K562 (cell line): Measurements from ENCODE around the gene TMCO2. TPM values are rescaled to one million over a fixed set of nuclear protein-coding genes. Genes with fewer than 3 reads are reported as not detected.

Source experiments
- ATAC-seq: fragments of 200-7000 bp; cut with Tn5 transposase; 3 replicates; pipeline ENCODE4 v1.9.1; 2020; ENCODE audit warnings: moderate library complexity
- BruUV-seq: library from RNA; stranded (reverse); fragments of 400-500 nt; replicated peaks from 2 replicates; lab custom pipeline; 2021; lab: Mats Ljungman, UMichigan
- CTCF ChIA-PET: fragments of 300-600 bp; formaldehyde crosslinking; extraction: SDS; loops from one replicate; lab custom pipeline; 2021; ENCODE audit warnings: low intra/inter-chr PET ratio; lab: Yijun Ruan, JAX
- POLR2A ChIA-PET: fragments of 300-600, 350-650 bp; sonication (Branson Sonifier 250); formaldehyde crosslinking; extraction: SDS; loops from one replicate; lab custom pipeline; 2021; ENCODE audit warnings: antibody characterized with exemption, inconsistent platforms; lab: Yijun Ruan, JAX
- DNase-seq, 4 experiments: peaks; one replicate each; pipeline versions ENCODE4 v3.0.0 to v3.0.0-alpha.2; 2011 to 2018; ENCODE audit warnings: low spot score in 3 of 4, mixed read lengths in 3 of 4; ENCODE audit errors: extremely low read depth in 1 of 4
- FAIRE-seq: peaks from 2 replicates; lab custom pipeline; 2011; peaks lifted over from hg19 to GRCh38; lab: Jason Lieb, UNC
- H2AFZ ChIP-seq: 2 replicates; pipeline ENCODE4 v1.6.0; 2011; ENCODE audit warnings: low read depth, low read length, control low read depth, inconsistent platforms
- H3K27ac ChIP-seq: fragments of 200-600 bp; 3 replicates; pipeline ENCODE4 v1.8.0; 2011; ENCODE audit warnings: low read depth, mild to moderate bottlenecking, control low read depth, inconsistent platforms, low read length, moderate library complexity, mixed read lengths; ENCODE audit errors: extremely low read depth
- H3K27me3 ChIP-seq, 2 experiments: fragments of 300-600 bp in 1 of 2; 2 replicates in 1 of 2; 3 replicates in 1 of 2; pipeline versions ENCODE4 v1.6.0 to v1.8.0; 2011; ENCODE audit warnings: inconsistent platforms in 2 of 2, low read length in 2 of 2, mild to moderate bottlenecking in 1 of 2, mixed read lengths in 1 of 2, moderate library complexity in 1 of 2; ENCODE audit not compliant: control insufficient read depth in 2 of 2, insufficient read depth in 2 of 2
- H3K36me3 ChIP-seq: fragments of 300-600 bp; 3 replicates; pipeline ENCODE4 v1.8.0; 2011; ENCODE audit warnings: mild to moderate bottlenecking, low read length, inconsistent platforms; ENCODE audit not compliant: control insufficient read depth, insufficient read depth
- H3K4me1 ChIP-seq, 2 experiments: fragments of 200-600 bp in 1 of 2; replicated peaks in 1 of 2; 2 replicates in 1 of 2; 3 replicates in 1 of 2; pipeline versions ENCODE4 v1.5.1 to v1.8.0; 2011; ENCODE audit warnings: inconsistent platforms in 2 of 2, low read length in 2 of 2, mild to moderate bottlenecking in 1 of 2, mixed read lengths in 1 of 2, moderate library complexity in 1 of 2; ENCODE audit not compliant: control insufficient read depth in 2 of 2, insufficient read depth in 2 of 2
- H3K4me2 ChIP-seq: 2 replicates; pipeline ENCODE4 v1.6.1; 2011; ENCODE audit warnings: low read length, control low read depth, inconsistent platforms, mixed read lengths; ENCODE audit not compliant: insufficient read depth
- H3K4me3 ChIP-seq: fragments of 200-600 bp; sonication (generic), shearing (Covaris generic); 2 replicates; pipeline ENCODE4 v1.5.1; 2016; ENCODE audit warnings: control low read depth, inconsistent platforms
- H3K79me2 ChIP-seq: fragments of 200-600 bp; 3 replicates; pipeline ENCODE4 v1.8.0; 2011; ENCODE audit warnings: low read length, inconsistent platforms; ENCODE audit not compliant: control insufficient read depth, insufficient read depth
- H3K9ac ChIP-seq, 2 experiments: 2 replicates each; pipeline versions ENCODE4 v1.6.0 to v1.6.1; 2011; ENCODE audit warnings: low read depth in 2 of 2, low read length in 2 of 2, control low read depth in 1 of 2, inconsistent platforms in 1 of 2, mild to moderate bottlenecking in 1 of 2, mixed read lengths in 1 of 2; ENCODE audit not compliant: insufficient read depth in 1 of 2
- H3K9me1 ChIP-seq: one replicate; pipeline ENCODE4 v1.6.0; 2011; ENCODE audit warnings: inconsistent platforms, mild to moderate bottlenecking, low read length, moderate library complexity; ENCODE audit not compliant: control insufficient read depth, insufficient read depth
- H3K9me3 ChIP-seq: replicated peaks from 2 replicates; pipeline ENCODE4 v1.5.1; 2011; ENCODE audit warnings: low read depth, low read length, inconsistent platforms; ENCODE audit not compliant: control insufficient read depth, insufficient read depth
- H4K20me1 ChIP-seq: replicated peaks from 2 replicates; pipeline ENCODE4 v1.6.1; 2011; ENCODE audit warnings: low read length, inconsistent platforms, mixed read lengths; ENCODE audit not compliant: control insufficient read depth, insufficient read depth
- FOXA3 ChIP-seq, 2 experiments: fragments of 450-650 bp in 1 of 2; sonication (generic) in 1 of 2; formaldehyde crosslinking; IDR thresholded peaks in 1 of 2; conservative IDR thresholded peaks in 1 of 2; 2 replicates each; pipeline versions ENCODE4 v1.4.0 to v1.8.0; 2020 to 2022; ENCODE audit warnings: mild to moderate bottlenecking in 2 of 2, missing genetic modification reagents in 1 of 2
- PML ChIP-seq: IDR thresholded peaks from 2 replicates; pipeline ENCODE4 v1.6.1; 2012; ENCODE audit warnings: low read length, inconsistent platforms
- PYGO2 ChIP-seq: fragments of 450-650 bp; IDR thresholded peaks from 2 replicates; pipeline ENCODE4 v1.6.1; 2016; ENCODE audit warnings: mild to moderate bottlenecking, missing genetic modification characterization, moderate library complexity, missing compliant biosample characterization
- RBFOX2 ChIP-seq: fragments of 200-400 bp; formaldehyde crosslinking; IDR thresholded peaks from 2 replicates; pipeline ENCODE4 v1.6.1; 2017; ENCODE audit warnings: low read depth, mild to moderate bottlenecking, low read length, moderate library complexity
- RCOR1 ChIP-seq, 2 experiments: IDR thresholded peaks; 2 replicates each; pipeline ENCODE4 v1.6.1; 2012; ENCODE audit warnings: low read depth in 2 of 2, low read length in 2 of 2, borderline replicate concordance in 1 of 2, improper control_type of control experiment in 1 of 2
- ZNF589 ChIP-seq: fragments of 200-800 bp; sonication (Bioruptor generic); IDR thresholded peaks from 2 replicates; pipeline ENCODE4 v1.6.1; 2016; ENCODE audit warnings: low read depth, missing genetic modification characterization, missing compliant biosample characterization
- ZNF778 ChIP-seq: fragments of 450-650 bp; formaldehyde crosslinking; IDR thresholded peaks from 2 replicates; pipeline ENCODE4 v1.4.0; 2020; ENCODE audit warnings: mild to moderate bottlenecking, moderate library complexity
- in situ Hi-C: fragments of 300-500 bp; cut with MboI; formaldehyde crosslinking; loops from 4 replicates; pipeline ENCODE4 v1.15.0; 2018; ENCODE audit warnings: inconsistent platforms, mixed read lengths
- intact Hi-C: fragments of 100-400 bp; cut with micrococcal nuclease; formaldehyde crosslinking; loops from 2 replicates; pipeline ENCODE4 v1.14.2; 2022
- polyA plus RNA-seq, 8 experiments: library from polyadenylated mRNA; depleted of rRNA in 4 of 8; stranded (reverse) in 5 of 8; unstranded in 3 of 8; fragments of >200 nt; fragmentation: Nextera tagmentation in 2 of 8; fragmentation: Illumina TruSeq in 1 of 8; extraction: Ambion mirVana in 2 of 8; extraction: Trizol in 1 of 8; gene quantifications; 2 replicates each; pipeline versions ENCODE4 v1.2.1 to v1.2.3, GENCODE V29; 2011 to 2014; ENCODE audit warnings: inconsistent platforms in 1 of 8, missing spikeins in 1 of 8
- total RNA-seq, 7 experiments: library from RNA; depleted of rRNA in 6 of 7; stranded (reverse); fragments of >200 nt in 6 of 7; fragmentation: Illumina TruSeq in 2 of 7; extraction: Trizol in 2 of 7; gene quantifications; 2 replicates each; pipeline versions ENCODE4 v1.2.1 to v1.2.3, GENCODE V29; 2011 to 2021; ENCODE audit warnings: low replicate concordance in 1 of 7

The TMCO2 gene
- total and polyA plus RNA-seq, 9 of the 15 experiments (the other 6 are each of a cell fraction or from before 2014, with no cell fraction given): not detected

DNA sequence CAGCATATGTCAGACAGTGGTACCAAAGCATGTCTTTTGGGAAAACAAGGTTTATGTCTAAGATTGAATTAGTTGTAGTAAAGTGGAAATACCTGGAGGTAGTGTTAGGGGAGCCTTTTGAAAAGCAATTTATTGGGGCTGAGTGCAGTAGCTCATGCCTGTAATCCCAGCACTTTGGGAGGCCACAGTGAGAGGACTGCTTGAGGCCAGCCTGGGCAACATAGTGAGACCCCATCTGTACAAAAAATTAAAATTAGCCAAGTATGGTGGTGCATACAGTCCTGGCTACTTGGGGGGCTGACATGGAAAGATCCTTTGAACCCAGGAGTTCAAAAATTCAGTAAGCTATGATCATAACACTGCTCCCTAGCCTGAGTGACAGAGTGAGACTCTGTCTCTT is 17.6 kb downstream of the TMCO2 start (continued):
- no peak for TF ChIP-seq RCOR1 (IDR thresholded peaks at IDR 0.05; ENCODE audit: borderline replicate concordance in 1 of 2, low read depth in 2 of 2, low read length in 2 of 2)
- TF ChIP-seq PML: no peak
- TF ChIP-seq ZNF778 (CRISPR knock-in tag): no peak
- TF ChIP-seq PYGO2 (tag): no peak

DNA sequence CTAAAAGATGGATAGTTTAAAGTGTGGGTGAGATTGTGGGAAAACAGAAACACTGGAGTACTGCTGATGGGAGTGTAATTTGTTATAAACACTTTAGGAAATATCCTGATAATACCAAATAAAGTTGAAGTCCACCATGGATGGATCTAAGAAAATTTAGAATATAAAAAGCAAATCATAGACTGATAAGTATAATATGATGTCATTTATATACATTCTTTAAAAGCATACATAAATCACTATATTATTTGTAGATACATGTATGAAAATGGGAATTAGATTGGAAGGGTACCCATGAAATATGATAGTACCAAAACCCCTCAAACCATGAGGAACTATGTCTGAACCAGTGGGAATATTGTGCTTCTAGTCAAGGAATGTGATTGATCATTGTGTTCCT is 18.2 kb downstream of the TMCO2 start:
- Histone ChIP-seq H3K27ac (no peak overlapping the region), H3K4me1 (no peaks in the 10 kb centered on the region), H3K36me3 (peaks cover 94% of the 10 kb centered on the region), H3K4me3 (no peak overlapping the region), H3K4me2 (no peak overlapping the region), H4K20me1 (no peaks in the 10 kb centered on the region), H3K27me3 (no peaks in the 10 kb centered on the region), H3K9me3 (no peaks in the 10 kb centered on the region), H2AFZ (no peak overlapping the region), H3K79me2 (peaks cover 44% of the 10 kb centered on the region), H3K9me1 (no peaks in the 10 kb centered on the region), H3K9ac (no peak overlapping the region)
- POLR2A ChIA-PET: interaction anchor here (0.6 kb wide), 1 partner anchor 182 kb away, joined by 4 read pairs; no protein-coding TSS in a partner anchor
- ATAC-seq (no peak), FAIRE-seq (no peak), DNase-seq (no peak)
- BruUV-seq: no TSS peak
- CTCF ChIA-PET: no interaction called here
- intact Hi-C loops (no loop called here), in situ Hi-C loops (no loop called here)
- TF ChIP-seq FOXA3 (CRISPR knock-in tag; conservative IDR thresholded peaks at IDR 0.05 in 1 of 2, IDR thresholded peaks at IDR 0.05 in 1 of 2) (no peak), ZNF589 (CRISPR knock-in tag) (no peak), RBFOX2 (0 out of 2 replicates have a peak, but pooled peaks have one; percentile 17)
